Stimulated activated CD8-positive, alpha-beta memory T cell treated with anti-CD3 and anti-CD28 coated beads, Interleukin-15, amount 100 ng/mL, for 48 hours (primary cell): Measurements from ENCODE around the gene GRM1.
"Not testable (repeated sequence)": the region's sequence is repeated elsewhere in the genome, so short reads cannot be mapped to it uniquely, and the experiment has no call there.

Source experiments
- DNase-seq, 2 donors: peaks; one replicate each; pipeline ENCODE4 v3.0.0-alpha.2; 2020; ENCODE audit warnings: low read depth in 2 of 2

The GRM1 gene

DNA sequence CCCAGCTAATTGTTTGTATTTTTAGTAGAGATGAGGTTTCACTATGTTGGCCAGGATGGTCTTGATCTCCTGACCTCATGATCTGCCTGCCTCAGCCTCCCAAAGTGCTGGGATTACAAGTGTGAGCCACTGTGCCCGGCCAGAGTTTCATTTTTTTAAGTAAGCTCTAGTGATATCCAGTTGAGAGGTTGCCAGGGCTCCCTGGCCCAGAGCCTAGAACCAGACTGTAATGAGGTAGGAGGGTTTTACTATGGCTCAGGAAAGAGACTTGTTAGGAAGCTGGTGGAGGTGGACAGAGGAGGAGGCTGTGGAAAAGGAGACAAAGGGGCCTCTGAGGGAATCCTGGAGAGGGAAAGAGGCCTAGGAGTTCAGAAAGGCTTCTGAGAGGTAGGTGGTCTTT, 242.3 kb downstream of the GRM1 start:
- DNase-seq, result not testable (repeated sequence)

DNA sequence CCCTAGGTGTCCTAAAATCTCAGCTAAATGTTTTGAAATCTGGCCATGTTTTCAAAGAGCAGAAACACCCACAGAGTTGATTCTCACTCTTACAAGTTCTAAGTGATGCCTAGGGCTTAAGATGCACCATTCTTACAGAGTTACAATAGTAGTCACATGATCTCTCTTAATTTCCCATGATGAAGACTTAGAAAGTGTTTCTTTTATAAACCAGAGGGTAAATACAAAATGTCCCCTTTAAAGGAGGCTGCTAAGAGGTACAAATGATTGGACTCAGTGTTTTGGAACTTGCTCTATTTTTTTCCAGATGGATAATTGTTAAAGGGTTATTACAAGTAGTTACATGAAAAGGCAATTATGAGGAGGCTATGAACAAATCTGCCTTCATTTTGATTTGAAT, 244.6 kb downstream of the GRM1 start:
- no peak for DNase-seq

DNA sequence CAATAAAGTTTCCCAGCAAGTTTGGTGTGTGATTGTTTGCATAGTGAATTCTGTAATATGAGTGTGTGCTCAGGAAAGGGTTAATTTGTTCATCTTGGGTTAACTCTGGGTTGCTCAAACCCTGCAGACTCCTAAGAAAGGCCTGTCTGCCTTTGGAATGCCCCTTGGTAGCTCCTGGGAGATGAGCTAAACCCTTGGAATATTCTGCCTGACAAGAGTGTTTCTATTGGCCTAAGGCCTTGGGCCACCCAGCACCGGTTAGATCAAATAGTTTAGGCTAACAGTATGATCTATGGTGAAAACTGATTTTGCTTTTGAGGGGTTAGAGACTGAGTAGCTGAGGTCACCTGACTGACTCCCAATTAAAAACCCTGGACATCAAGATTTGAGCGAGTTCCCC, 248.3 kb downstream of the GRM1 start:
- DNase-seq, result no peak

- DNase-seq, result no peak
Measured at GRCh38 chr6:146281651-146282362, 252.9 kb downstream of the GRM1 start.

DNA sequence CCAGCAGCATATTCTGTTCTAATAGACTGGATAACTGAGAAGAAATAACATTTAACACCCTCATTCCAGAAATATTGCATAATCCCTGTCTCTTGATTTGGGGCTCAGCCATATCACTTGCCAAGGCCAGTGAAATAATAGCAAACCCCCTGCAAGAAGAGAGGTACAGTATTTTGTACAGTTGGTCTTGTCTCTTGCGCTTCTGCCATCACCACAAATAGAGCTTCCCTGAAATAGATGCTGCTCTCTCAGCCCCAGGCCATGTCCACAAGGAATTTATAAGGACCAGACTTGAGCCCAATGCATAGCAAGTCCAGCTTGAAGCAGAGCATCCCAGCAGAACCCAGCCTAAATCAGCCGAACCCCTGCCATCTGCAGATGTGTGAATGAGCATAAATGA, 254.0 kb downstream of the GRM1 start:
- DNase-seq, result no peak

GRCh38 chr6:146284311-146284710, 255.4 kb downstream of the GRM1 start:
- no peak for DNase-seq

DNA sequence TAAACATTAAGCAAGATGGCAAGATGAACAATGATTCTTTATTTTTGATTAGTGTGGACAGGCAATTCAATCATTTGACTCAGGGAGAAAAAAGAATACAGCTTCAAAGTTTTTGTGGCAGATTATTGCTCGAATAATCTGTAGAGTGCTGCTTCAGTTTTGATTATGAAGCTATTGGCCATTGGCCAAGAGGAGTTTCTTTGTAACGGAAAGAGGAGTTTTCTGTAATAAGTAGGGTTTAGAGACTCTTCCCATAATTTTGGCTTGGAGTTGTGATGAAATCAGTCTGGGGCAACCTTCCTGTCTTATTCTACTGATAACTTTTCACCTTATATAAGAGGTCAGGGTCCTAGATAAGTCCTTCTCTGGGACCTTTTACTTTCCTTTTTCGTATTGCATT, 258.1 kb downstream of the GRM1 start:
- DNase-seq, result no peak

DNA sequence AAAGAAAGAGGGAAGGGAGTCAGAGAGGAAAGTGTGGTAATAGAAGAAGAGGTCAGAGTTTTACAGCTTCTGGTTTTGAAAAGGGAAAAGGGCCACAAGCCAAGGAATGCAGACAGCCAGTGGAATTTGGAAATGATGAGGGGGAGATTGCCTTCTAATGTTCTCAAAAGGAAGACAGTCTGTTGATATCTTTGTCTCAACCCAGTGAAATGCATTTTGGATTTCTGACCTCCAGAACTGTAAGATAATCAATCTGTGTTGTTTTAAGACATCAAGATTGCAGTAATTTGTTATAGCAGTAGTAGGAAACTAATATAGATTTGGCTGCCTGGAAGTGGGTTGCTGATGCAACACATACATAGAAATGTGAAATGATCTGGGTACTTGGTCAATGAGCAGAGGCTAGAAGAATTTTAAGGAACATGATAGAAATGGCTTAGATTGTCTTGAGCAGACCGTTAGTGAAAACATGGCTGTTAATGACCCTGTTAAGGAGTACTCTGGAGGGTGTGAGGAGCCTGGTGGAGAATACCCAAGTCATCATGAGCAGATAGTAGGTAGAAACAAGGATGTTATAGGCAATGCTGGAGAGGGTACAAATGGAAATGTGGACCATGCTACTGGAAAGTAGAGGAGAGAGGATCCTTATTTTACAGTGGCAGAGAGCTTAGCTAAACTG, 259.0 kb downstream of the GRM1 start:
- no peak for DNase-seq

DNA sequence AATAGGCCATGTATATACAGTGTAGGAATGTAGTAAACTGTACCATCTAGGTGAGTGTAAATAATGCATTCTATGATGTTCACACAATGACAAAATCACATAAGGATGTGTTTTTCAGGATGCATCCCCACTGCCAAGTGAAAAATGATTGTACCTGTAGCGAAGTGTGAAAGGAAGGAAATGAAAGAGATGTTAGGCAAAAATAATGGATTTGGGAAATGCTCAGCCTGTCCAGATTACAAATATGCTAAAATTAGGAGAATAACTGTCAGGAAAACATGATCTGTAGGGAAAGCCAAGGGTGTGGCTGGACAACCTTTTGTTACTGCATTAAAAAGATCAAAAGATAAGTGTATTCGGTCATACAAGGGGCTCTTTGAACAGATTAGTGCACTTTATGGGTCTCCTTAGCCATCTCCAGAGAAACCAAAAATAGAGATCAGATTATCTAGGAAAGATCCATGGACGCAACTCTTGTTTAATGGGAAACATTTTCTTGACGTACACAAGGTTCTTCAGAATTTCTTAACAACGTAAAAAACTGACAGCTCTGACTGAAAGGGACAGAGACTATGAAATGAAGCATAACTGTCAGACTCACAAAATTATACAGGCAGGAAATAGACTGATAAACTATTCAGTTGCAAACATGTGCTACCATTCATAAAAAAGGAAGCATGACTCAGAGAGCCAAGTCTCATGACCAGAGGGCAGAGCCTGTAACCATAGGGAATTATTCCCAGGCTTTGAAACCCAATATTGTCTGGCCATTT, 261.1 kb downstream of the GRM1 start:
- DNase-seq, result no peak

DNA sequence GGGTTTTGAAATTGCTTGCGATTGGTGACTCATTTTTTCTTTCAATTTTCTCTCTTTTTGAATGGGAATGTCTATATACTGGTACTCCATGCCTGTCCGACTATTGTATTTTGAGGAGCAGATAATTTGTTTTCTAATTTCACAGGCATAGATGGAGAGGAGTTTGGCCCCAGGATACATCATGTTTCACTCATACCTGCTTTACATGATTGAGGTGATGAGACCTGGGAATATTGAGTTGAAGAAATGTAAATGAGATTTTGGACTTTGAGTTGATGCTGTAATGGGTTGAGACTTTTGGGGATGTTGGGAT, 261.7 kb downstream of the GRM1 start:
- DNase-seq, result no peak

DNA sequence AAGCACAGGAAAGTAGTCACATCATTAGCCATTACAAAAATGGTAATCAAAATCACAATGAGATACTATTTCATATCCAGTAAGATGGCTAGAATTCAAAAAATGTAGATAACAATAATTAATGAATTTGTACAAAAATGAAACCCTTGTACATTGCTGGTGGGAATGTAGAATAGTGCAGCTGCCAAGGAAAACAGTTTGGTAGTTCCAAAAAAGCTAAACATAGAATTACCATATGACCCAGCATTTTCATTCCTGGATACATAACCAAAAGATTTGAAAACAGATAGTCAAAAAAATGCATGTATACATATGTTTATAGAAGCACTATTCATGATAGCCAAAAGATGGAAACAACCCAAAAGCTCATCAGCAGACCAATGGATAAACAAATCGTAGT, 263.6 kb downstream of the GRM1 start:
- no peak for DNase-seq

DNA sequence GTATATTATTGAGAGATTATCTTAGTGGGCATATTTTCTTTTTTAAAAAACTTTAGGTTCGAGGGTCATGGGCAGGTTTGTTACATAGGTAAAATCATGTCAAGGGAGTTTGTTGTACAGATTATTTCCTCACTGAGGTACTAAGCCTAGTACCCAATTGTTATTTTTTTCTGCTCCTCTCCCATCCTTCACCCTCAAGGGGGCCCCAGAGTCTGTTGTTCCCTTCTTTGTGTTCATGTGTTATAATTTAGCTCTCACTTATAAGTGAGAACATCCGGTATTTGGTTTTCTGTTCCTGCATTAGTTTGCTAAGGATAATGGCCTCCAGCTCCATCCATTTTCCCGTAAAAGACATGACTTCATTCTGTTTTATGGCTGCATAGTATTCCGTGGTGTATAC, 266.8 kb downstream of the GRM1 start:
- no peak for DNase-seq

- DNase-seq, result no peak
Measured at GRCh38 chr6:146297815-146298214, 269.0 kb downstream of the GRM1 start.

DNA sequence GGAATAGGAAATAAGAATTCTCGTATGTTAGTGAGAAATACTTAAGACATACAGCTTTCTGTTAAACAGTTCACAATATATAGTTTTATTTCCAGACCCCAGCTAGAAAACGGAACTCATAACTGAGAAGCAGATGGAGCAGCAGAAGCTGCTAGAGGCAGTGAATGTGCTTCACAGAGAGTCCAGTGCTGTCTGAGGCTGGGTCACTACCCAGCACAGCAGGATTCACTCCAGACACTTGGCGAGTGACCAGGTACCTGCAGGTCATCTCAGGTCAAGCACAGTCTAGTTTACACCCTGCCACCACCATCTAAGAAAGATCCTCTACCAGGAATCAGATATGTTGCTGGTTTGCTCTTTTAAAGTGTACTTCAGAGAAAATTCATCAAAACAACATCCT, 271.7 kb downstream of the GRM1 start:
- no peak for DNase-seq

DNA sequence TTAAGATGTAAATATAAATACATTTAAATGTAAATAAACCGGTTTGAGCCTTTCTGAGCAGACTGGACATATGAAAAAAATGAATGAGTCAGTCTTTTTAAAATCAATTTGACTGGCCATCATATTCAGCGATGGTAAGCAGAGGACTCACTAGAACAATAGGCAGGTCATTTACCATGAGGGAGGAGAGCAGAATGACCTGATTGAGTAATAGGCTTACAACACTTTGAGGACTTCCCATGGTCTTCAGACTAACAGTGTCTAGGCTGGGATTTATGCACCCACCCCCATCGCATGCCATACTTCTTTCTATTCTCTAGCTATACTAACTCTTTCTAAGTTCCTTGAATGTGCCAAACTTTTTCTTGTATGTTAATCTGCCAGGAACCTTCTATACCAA, 272.9 kb downstream of the GRM1 start:
- DNase-seq, result no peak

- no peak for DNase-seq
Measured at GRCh38 chr6:146302994-146303393, 274.1 kb downstream of the GRM1 start.

GRCh38 chr6:146304181-146304580, 275.3 kb downstream of the GRM1 start:
- DNase-seq, result no peak

DNA sequence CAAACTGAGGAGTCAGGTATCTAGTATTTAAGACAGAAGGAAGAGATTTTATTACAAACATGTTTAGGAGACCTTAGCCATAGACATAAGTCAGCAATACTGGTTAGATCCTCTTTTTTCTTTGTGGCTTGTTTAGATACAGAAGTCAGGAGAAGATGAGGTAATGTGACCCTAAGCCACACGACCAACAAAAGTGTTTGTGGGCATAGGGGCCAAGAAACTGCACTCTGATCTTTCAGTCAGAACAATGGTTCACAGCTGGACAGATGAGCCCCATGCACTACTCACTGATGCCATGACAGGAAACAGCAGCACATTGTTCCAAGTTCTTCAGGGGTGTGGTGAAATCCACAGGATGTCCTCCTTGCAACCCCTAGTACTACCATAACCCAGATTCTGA, 276.2 kb downstream of the GRM1 start:
- DNase-seq, result no peak

DNA sequence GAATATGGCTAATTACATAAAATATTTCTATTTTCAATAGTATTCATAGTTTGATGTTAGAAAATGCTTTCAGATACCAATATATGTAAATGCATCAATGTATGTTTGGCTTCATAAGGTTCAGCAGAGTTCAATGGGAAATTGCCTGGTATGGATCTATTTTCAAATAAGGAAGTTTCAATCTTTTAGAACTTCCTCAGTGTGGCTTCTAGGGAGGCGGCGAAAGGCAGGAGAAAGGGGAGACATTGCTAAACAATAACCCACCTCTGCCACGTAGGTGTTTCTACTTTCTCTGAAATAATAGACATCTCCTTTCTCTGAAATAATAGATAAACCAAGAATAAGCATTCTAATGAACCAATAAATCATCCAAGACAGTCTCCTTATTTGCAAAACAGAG, 277.1 kb downstream of the GRM1 start:
- no peak for DNase-seq

GRCh38 chr6:146310628-146311027, 281.8 kb downstream of the GRM1 start:
- DNase-seq, result no peak

DNA sequence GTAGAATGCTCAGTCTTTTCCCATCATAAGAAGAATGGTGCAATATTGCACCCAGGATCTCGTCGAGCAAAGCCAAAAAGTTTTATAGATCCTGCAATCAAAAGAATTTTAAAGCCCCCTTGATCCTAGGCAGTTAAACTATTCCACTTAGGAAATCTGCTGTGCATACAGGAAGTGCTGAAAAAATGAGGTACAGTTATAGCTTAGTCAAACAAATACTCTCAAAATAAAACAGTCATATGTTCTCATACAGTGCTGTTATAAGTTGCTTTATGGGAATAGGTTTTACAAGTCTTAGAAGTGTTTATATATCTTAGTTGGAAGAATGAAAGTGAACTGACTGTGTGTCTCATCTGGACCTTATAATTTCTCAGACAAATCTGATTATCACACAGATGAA, 282.2 kb downstream of the GRM1 start:
- no peak for DNase-seq

- DNase-seq, result no peak
Measured at GRCh38 chr6:146312608-146313007, 283.7 kb downstream of the GRM1 start.
